Stimulated activated CD8-positive, alpha-beta memory T cell treated with anti-CD3 and anti-CD28 coated beads, Interleukin-15, amount 100 ng/mL, for 1 hour (primary cell): Measurements from ENCODE around the gene ESPNL.
"Not testable (repeated sequence)": the region's sequence is repeated elsewhere in the genome, so short reads cannot be mapped to it uniquely, and the experiment has no call there.

ENCODE experiments used
- DNase-seq: peaks from one replicate; pipeline ENCODE4 v3.0.0-alpha.2; 2020; ENCODE audit warnings: low read depth

The ESPNL gene

DNA sequence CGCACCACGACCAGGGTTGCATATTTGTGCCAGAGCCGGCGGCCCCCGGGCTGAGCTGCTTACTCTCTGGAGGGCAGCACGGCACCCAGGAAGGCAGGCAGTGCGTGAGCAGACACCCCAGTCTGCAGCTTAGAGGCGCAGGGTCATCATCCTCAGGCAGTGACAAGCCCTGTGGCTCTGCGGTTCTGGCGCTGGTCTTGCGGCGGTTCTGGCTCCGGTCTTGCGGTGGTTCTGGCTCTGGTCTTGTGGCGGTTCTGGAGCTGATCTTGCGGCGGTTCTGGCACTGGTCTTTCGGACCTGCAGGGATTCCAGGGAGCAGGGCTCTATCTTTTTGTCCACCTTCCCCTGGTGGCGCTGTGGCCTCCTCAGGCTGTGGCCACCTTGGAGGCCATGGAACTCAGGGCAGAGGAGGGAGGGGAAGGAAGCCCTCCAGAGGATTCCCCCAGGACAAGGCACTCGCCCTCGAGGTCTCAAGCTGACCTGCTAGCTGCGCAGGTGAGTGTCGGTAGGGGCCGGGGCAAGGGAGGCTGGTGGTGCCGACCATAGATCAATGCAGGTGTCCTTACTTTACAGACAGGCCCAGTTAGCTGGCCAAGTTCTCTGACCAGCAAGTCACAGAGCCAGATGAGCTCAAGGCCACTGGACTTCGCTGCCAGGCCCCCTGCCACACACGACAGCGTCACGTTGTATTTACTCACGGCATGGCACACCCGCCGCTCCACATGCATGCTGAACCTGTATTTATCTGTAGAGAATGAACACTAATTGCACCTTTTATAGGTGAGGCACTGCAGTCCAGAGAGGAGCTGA lies 14.9 kb downstream of the ESPNL start:
- no peak for DNase-seq

DNA sequence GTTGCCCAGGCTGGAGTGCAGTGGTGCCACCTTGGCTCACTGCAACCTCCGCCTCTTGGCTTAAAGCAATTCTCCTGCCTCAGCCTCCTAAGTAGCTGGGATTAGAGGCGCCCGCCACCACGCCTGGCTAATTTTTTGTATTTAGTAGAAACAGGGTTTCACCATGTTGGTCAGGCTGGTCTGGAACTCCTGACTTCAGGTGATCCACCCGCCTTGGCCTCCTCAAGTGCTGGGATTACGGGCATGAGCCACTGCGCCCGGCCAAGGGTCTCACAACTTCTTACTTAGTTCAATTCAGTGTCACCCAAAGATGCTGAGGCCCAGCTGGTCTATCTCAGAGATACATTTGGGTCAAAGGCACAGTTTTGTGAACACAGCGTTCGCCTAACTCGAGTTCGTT lies 15.6 kb downstream of the ESPNL start:
- DNase-seq: not testable (repeated sequence)

DNA sequence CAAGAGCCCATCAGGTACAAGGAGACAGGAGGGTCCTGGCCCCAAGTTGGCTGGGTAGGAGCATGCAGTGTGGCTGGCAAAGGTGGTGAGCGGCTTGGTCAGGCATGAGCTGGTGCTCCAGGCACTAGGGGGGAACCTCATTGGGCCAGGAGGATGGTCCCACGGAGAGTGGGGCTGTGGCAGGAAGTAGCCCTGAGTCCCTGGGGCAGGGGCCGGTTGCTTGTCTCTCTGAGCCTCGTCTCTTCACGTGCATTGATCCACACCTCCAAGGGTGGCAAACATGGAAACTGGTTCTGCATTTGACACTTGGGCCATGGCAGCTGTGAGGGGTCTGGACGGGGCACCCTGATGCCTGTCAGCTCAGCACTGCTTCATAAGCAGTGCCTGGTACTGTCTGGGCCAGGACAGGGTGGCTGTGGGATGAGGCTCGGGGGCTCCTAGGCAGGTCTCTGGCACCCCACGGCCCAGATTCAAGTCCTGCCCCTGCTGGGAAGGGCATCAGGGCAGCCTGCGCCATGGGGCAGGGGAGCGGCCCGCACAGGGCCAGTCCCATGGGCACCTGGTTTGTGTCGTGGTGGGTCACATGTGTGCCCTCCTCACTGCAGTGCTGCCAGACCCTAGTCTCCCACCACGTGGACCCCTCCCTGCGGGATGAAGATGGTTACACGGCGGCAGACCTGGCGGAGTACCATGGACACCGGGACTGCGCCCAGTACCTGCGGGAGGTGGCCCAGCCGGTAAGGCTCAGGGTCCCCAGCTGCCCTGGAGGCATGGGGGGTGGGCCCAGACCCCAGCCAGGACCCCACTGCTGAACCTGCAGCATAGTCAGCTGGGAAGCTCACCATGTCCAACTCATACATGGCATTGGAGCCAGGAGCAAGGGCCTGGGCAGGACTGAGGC lies 16.4 kb downstream of the ESPNL start:
- DNase-seq: no peak

DNA sequence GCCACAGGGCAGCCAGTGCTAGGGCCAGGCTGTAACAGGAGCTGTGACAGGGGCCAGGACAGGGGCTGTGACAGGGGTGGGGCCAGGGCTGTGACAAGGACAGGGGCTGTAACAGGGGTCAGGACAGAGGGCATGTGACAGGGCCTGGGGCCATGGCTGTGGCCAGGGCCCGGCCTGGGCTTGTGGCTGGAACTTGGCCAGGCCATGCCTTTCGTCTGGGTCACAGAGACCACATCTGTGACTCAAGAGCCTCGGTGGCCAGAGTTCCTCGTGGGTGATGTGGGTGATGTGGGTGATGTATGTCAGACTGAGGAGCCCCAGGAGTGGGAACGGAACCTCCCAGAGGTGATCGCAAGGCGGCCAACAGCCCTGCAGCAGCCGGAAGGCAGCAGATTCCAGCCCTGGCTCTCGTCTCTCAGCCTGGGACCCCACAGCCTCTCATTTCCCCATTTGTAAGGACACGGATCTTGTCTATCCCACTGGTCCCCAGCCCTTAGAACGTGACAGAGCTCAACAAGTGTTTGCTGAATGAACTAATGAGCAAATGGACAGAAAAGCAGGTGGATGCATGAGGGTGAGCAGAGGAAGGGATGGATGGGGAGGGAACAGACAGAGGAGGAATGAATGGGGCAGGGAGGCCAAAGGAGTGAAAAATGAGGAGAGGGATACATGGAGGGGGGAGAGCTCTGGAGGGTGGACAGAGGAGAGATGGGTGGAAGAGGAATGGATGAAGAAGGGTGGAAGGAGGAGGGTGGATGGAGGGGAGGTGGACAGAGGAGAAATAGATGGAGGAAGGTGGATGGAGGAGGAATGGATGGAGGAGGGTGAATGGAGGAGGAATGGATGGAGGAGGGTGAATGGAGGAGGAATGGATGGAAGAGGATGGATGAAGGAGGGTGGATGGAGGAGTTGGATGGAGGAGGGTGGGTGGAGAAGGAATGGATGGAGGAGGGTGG lies 17.3 kb downstream of the ESPNL start:
- no peak for DNase-seq

DNA sequence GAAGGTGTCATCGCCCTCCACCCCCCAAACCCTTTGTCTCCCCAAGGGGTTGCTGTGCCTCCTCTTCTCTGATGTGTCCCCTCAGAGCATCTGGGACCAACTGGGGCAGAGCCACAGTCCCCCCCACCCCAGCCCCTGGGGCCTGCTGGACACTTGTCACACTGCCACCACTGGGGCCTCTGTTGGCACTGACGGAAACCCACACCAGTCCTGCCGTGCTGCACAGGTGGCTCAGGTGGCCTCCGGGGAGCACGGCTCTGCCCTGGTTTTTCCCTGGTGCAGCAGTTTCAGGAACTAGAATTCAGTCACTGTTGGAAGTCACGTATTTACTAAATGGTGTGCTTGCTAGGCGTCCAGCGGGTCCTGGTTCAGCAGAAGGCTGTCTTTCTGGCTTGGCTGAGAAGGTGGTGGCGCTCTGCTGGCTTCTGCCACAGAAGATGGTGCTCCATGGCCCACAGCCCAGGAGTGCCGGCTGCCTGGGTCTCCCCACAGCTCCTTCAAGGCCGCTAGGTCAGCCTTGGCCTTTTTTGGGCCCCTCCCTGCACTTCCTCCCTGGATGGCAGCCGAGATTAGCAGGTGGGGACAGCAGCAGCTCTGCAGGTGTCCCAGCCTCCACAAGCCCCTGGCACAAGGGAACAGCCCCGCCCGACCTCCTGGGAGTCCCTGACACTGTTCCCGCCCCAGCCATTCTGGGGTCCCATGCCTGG lies 19.8 kb downstream of the ESPNL start:
- no peak for DNase-seq

DNA sequence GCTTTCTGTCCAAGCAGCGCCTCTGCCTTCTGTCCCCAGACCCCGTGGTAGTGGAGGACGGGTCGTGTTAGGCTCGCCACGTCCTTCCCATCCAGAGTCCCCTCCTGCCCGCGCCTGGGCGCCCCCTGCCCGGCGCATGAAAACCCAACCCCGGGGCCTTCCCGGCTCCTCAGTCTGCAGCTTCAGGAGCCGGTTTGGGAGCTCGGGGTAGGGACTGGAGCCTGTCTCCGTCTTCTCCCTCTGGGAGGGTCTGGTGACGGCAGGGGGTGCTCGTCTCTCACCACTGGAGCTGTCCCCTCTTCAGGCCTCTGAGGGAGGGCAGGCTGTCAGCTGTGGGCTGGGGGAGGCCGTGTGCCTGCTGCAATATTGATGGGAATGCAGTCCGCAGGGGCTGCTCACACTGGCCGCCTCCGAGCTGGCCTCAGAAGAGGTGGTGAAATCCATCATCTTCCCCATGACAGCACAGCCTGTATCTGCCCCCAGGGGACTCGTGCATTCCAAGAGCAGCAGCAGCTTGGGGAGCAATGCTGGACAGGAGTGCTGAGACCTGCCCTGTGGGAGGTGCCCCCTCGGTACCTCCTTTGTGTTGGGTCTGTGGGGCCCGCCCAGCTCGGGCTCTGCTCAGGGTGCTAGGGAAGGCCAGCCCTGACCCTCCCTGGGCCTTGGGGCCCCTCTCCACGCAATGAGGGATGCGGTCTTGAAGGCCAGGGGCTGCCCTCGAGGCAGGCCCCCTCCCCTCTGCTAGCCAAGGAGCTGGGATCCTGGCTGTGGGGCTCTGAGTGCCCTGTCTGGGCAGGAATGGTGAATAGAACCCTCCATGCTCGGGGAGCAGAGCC lies 20.5 kb downstream of the ESPNL start:
- DNase-seq: no peak

DNA sequence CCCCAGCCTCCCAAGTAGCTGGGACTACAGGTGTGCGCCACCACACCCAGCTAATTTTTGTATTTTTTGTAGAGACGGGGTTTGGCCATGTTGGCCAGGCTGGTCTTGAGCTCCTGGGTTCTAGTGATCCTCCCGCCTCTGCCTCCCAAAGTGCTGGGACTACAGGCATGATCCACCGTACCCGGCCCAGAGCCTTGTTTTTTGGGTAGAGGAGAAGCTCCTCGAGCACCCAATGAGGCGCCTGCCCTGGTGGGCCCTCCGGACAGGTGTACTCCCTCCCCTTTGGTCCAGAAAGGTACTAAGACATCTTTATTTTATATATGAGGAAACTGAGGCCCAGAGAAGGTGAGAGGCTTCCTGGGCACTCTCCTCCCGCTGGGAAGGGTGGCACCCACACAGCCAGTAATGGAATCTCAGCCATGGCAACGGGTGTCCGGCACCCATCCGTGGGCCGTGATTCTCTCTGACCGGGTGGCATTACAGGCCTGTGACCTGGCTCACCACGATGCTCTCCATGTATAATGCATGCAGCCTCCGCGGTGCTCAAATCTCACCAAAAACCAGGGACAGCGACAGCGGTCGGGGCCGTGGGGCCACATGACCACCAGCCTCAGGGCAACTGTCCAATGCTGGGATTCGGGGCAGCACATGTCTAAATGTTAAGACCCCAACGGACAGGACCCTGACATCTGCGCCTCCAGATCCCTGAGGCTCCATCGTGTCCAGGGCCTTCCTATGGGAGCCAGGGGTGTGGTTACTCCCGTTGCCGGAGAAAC lies 21.6 kb downstream of the ESPNL start:
- DNase-seq: no peak

DNA sequence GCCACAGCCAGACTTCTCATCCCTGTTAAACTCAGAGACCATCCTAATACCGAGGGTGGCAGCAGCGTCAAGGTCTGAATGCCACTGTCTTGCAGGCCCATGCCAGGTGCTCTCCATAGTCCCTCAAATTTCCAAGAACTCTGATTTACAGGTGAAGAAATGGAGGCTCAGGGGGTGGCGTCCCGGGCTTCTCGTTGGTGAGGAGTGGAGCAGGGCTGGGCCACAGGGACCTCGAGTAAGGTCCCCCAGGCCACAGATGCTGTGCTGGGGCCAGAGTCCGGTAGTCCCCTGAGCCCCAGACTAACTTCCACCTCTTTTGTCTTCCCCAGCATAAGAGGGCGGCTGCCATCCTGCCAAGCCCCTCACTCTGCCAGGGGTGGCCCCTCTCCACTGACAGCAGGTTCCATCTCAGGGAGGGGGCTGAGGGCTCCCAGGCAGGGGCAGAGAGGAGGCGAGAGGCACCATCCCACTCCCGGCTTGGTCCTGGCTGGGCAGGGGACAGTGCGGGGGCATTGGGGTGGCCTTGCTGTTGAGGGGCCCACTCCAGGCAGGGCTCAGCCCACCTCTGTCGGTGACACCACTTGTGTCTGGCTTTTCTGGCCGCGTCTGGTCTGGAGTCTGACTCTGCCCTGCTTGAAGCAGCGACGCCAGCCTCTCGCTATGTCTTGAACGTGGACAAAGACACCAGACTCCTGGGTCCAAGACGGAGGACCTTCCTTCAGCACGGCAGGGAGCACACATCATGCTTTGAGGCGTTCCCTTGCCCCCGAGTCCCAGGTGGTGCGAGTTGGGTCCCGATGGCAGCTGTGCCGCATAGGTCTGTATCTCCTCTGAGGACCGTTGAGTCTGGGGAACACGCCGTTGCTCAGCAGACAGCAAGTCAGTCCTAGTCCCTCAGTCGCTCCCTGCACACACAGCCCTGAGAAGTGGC lies 22.4 kb downstream of the ESPNL start:
- no peak for DNase-seq

DNA sequence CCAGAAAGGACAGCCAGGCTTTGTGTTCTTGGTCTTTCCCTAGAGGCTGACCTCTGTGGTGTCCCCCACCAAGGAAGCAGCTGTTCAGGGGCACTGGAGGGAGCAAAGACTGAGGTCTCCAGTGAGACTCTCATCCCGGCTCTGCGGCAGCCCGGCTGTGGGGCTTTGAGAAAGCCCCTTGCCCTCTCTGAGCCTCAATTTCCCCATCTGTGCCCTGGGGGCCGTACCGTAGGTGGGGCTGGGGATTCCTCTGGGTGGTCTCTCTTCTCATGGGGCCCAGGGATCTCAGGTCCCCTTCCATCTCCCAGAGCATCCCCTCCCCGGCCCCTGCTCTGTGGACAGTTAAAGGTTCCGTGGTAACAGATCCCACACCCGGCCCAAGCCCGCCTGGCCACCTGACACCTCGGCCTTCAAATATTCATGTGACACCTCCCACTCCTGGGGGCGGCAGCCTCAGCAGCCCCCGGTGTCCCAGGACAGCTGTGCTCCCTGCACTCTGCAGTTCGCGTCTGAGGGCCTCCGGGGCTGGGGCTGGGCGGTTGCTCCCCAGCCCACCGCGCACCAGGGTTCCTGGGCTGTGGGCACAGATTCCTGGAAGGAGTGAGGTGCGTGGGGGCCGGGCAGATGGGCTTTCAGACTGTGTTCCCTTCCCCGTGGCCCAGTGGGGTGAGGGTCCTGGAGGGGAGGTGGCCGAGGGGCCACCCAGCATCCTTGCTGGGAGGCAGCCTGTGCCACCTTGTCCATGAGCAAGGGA lies 23.3 kb downstream of the ESPNL start:
- no peak for DNase-seq

DNA sequence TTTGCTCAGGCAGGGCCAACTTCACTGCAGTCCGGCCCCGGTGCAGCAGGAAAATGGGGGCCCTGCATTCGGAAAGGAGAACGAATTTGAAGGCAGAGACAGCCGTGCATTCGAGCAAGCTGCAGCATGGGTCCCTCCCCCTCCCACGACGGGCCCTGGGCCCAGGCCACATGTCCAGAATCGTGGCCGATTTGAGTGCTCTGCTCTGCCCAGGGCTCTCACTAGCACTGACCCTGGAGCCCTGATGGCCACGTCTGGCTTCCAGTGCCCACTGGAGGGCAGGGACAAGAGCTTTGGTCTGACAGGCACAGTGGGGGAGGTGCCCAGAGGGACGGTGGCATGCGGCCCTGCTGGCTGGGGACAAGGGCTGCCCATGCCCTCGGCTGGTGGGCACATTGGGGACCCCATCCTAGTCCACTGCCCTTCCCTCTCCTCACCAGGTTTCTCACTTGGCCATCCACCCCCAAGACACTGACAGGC lies 23.9 kb downstream of the ESPNL start:
- no peak for DNase-seq

DNA sequence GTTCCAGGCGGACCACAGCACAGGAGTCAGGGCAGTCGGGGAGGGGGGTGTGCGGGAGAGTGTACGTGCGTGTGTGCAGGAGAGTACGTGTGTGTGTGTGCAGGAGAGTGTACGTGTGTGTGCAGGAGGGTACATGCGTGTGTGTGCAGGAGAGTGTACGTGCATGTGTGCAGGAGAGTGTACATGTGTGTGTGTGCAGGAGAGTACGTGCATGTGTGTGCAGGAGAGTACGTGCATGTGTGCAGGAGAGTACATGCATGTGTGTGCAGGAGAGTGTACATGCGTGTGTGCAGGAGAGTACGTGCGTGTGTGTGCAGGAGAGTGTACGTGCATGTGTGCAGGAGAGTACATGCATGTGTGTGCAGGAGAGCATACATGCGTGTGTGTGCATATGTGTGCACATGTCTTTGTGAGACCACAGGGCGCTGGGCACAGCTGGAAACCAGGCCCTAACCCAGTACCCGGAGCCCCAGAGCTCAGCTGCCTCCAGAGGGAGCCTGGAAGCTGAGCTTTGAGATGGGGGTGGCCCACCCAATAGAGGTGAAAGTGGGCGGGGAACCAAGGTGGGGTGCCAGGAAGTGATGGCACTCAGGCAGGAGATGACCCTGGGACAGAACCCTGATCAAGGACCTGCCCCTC lies 24.5 kb downstream of the ESPNL start:
- DNase-seq: no peak

DNA sequence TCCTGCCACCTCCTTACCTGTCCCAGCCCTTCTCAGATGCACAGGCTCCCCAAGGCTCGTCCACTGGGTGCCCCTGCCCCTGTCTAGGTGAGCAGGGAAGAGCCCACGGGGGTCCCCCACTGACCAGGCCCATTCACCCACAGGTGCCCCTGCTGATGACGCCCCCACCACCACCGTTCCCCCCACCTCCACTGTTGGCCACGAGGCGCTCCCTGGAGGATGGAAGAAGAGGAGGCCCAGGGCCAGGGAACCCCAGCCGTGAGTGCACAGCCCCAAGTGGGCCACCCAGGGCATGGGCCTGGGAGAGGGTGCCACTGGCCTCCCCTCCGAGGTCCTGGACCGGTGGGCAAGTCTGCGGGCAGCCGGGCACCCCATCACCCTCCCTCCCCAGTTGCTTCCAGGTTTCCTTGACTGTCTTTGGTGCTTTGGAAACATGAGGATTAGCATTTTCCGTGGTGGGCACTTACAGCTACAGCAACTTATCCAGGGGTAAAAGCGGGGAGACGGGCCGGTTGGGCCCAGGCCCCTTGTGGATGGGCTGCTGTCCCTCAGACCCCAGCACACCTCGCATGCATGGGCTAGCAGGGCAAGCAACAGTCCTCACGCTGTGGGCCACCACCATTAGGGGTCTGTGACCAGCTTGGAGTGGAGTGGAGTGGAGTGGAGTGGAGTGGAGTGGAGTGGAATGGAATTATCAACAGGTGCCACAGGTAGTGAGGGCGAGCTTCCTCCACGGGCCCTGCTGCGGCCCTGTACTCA lies 25.2 kb downstream of the ESPNL start:
- no peak for DNase-seq

DNA sequence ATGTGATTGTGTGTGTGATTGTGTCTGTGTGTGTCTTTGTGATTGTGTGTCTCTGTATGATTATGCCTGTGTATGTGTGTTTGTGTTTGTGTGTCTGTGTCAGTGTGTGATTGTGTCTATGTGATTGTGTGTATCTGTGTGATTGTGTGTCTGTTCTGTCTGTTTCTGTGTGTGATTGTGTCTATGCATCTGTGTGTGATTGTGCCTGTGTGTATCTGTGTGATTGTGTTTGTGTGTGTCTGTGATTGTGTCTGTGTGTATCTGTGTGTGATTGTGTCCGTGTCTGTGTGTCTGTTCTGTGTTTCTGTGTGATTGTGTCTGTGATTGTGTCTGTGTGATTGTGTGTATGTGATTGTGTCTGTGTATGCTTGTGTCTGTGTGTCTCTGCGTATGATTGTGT lies 26.2 kb downstream of the ESPNL start:
- no peak for DNase-seq

DNA sequence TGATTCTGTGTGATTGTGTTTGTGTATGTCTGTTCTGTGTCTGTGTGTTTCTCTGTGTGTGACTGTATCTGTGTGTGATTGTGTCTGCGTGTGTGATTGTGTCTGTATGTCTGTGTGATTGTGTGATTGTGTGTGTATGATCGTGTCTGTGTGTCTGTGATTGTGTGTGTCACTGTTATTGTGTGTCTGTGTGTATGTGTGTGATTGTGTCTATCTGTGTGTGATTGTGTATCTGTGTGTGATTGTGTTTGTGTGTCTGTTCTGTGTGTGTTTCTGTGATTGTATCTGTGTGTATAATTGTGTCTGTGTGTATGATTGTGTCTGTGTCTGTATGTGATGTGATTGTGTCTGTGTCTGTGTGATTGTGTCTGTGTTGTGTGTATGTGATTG lies 26.6 kb downstream of the ESPNL start:
- DNase-seq: no peak

DNA sequence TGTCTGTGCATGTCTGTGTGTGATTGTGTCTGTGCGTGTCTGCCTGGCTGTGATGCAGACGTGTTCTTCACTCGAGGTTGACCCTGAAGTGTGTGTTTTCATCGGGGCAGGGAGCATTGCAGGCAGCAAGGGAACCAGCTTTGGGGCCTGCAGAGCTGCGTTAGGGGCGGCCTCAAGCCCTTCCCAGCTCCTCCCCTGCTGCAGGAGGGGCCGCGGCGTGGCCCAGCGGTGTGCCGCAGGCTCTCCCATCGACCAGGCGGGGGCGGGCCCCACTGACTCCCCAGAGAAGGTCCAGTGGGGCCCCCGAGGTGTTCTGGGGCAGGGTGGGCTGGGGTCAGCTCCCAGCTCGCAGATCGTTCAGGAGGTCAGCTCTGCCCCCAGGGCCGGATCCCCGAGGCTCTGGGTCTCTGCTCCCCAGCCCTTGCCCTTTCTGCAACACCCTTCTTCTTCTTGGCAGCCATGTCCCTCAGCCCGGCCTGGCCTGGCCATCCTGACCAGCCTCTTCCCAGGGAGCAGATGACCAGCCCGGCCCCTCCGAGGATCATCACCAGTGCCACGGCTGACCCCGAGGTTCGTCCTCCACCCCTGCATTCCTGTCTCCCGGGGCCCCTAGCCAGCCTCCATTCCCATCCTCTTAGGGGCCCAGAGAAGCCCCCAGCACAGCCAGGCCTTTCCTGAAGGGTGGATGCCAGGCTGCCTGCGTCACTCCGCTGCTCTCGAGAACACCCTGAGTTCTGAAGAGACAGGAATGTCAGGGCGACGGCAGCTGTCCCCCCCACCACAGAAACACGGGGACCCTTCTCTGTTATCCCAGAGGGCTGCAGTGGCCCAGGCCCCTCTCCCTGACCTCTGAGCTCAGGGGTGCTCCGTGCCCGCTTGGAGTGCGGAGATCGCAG lies 27.3 kb downstream of the ESPNL start:
- no peak for DNase-seq
